GM18868 (cell line): ENCODE results near the gene PNMA8A.

Experiments used
- ATAC-seq: cut with Tn5 transposase; IDR thresholded peaks from one replicate; pipeline ENCODE4 v1.9.1; 2021; ENCODE audit warnings: mild to moderate bottlenecking, moderate library complexity; ENCODE audit not compliant: unreplicated experiment

Gene PNMA8A

GRCh38 chr19:46429999-46430398, 41.4 kb downstream of the PNMA8A start:
- ATAC-seq, result no peak

- ATAC-seq, result no peak
These were observed 42.9 kb downstream of the PNMA8A start, which contains the start of gene PNMA8C for GRCh38 chr19:46428239-46429135. Gene PNMA8C (minus strand): TSS chr19:46428936. CDS start chr19:46428359, 577 bp downstream.

- ATAC-seq, result no peak
These were observed 43.8 kb downstream of the PNMA8A start for GRCh38 chr19:46427518-46428045.

- no peak for ATAC-seq
These were observed 44.7 kb downstream of the PNMA8A start for GRCh38 chr19:46426506-46427162.

GRCh38 chr19:46426035-46426505, 45.3 kb downstream of the PNMA8A start:
- no peak for ATAC-seq

GRCh38 chr19:46423188-46423587, 48.2 kb downstream of the PNMA8A start:
- ATAC-seq, result no peak

GRCh38 chr19:46422344-46422743, 49.0 kb downstream of the PNMA8A start:
- ATAC-seq, result no peak

- no peak for ATAC-seq
These were observed 51.3 kb downstream of the PNMA8A start for GRCh38 chr19:46420056-46420455.
